ENCODE data around the gene PDXK. TPM values are rescaled to one million over a fixed set of nuclear protein-coding genes. Genes with fewer than 3 reads are reported as not detected.

The PDXK gene
- total RNA-seq, 3 donors from 2014 or later = 51.5 to 79.2 (median 65.6) TPM

GRCh38 chr21:43777953-43778352 lies 59.0 kb downstream of the PDXK start:
- H3K4me1 ChIP-seq = peaks cover 0 to 11% of the 10 kb centered on the region in 2 donors
- intact Hi-C loops (cut with DNase I; ENCODE audit: low total_unique reads) = no loop called here
- H3K4me3 ChIP-seq = no peak overlapping the region
- H3K36me3 ChIP-seq = peaks cover 7% of the 10 kb centered on the region
- no peaks in the 10 kb centered on the region for H3K27me3 ChIP-seq
- no peak for TF ChIP-seq CTCF (IDR thresholded peaks at IDR 0.05)
- no peak for TF ChIP-seq POLR2AphosphoS5 (IDR thresholded peaks at IDR 0.05)
- no peak for TF ChIP-seq POLR2A (IDR thresholded peaks at IDR 0.05)
- DNase-seq (ENCODE audit: low spot score in 2 of 2) = no peak
- H3K9me3 ChIP-seq = no peaks in the 10 kb centered on the region
- peak overlapping the region in 1 of 2 donors; percentile 23 for H3K27ac ChIP-seq

- no peak for TF ChIP-seq POLR2AphosphoS5 (IDR thresholded peaks at IDR 0.05)
- no peak for TF ChIP-seq CTCF (IDR thresholded peaks at IDR 0.05)
- no peak for TF ChIP-seq POLR2A (IDR thresholded peaks at IDR 0.05)
- peak overlapping the region; percentile 48 to 60 for H3K27ac ChIP-seq
- H3K4me1 ChIP-seq = peaks cover 0 to 11% of the 10 kb centered on the region in 2 donors
- H3K27me3 ChIP-seq = no peaks in the 10 kb centered on the region
- H3K9me3 ChIP-seq = no peaks in the 10 kb centered on the region
- H3K4me3 ChIP-seq = no peak overlapping the region
- DNase-seq (ENCODE audit: low spot score in 2 of 2) = no peak
- intact Hi-C loops (cut with DNase I; ENCODE audit: low total_unique reads) = no loop called here
- peaks cover 3% of the 10 kb centered on the region for H3K36me3 ChIP-seq
Observed at GRCh38 chr21:43778469-43779335, 59.8 kb downstream of the PDXK start.

GRCh38 chr21:43779660-43780059 lies 60.7 kb downstream of the PDXK start:
- Histone ChIP-seq H3K4me1 (peaks cover 0 to 11% of the 10 kb centered on the region in 2 donors), H3K9me3 (no peaks in the 10 kb centered on the region), H3K36me3 (no peaks in the 10 kb centered on the region), H3K27ac (no peak overlapping the region), H3K4me3 (no peak overlapping the region), H3K27me3 (no peaks in the 10 kb centered on the region)
- intact Hi-C loops (cut with DNase I; ENCODE audit: low total_unique reads) = no loop called here
- TF ChIP-seq POLR2A (IDR thresholded peaks at IDR 0.05) (no peak), CTCF (IDR thresholded peaks at IDR 0.05) (no peak), POLR2AphosphoS5 (IDR thresholded peaks at IDR 0.05) (no peak)
- DNase-seq (ENCODE audit: low spot score in 2 of 2) = no peak

- Histone ChIP-seq H3K27ac (no peak overlapping the region), H3K9me3 (no peaks in the 10 kb centered on the region), H3K36me3 (no peaks in the 10 kb centered on the region), H3K27me3 (no peaks in the 10 kb centered on the region), H3K4me3 (no peak overlapping the region), H3K4me1 (peaks cover 0 to 4% of the 10 kb centered on the region in 2 donors)
- no peak for DNase-seq (ENCODE audit: low spot score in 2 of 2)
- no peak for TF ChIP-seq CTCF (IDR thresholded peaks at IDR 0.05)
- no peak for TF ChIP-seq POLR2A (IDR thresholded peaks at IDR 0.05)
- TF ChIP-seq POLR2AphosphoS5 (IDR thresholded peaks at IDR 0.05) = no peak
- intact Hi-C loops (cut with DNase I; ENCODE audit: low total_unique reads) = no loop called here
Observed at GRCh38 chr21:43781846-43782245, 62.9 kb downstream of the PDXK start.

GRCh38 chr21:43782431-43783097 lies 63.6 kb downstream of the PDXK start:
- Histone ChIP-seq H3K4me1 (peaks cover 0 to 4% of the 10 kb centered on the region in 2 donors), H3K4me3 (no peak overlapping the region), H3K36me3 (no peaks in the 10 kb centered on the region), H3K27ac (peak overlapping the region; percentile 43 to 56), H3K27me3 (no peaks in the 10 kb centered on the region), H3K9me3 (no peaks in the 10 kb centered on the region)
- TF ChIP-seq POLR2AphosphoS5 (IDR thresholded peaks at IDR 0.05) (no peak), CTCF (IDR thresholded peaks at IDR 0.05) (no peak), POLR2A (IDR thresholded peaks at IDR 0.05) (no peak)
- no peak for DNase-seq (ENCODE audit: low spot score in 2 of 2)
- intact Hi-C loops (cut with DNase I; ENCODE audit: low total_unique reads) = no loop called here

Measured in breast epithelium (tissue), 4 donors.